ENCODE measurements around the gene DNAJC18.
"Not testable (repeated sequence)": the region's sequence is repeated elsewhere in the genome, so short reads cannot be mapped to it uniquely, and the experiment has no call there.

- not testable (repeated sequence) for TF ChIP-seq CTCF, POLR2A (IDR thresholded peaks at IDR 0.05)
These were observed 1.1 kb upstream of the DNAJC18 start for GRCh38 chr5:139440416-139440815.

Measured in vagina (tissue), 2 donors.